HCT116 (cell line): ENCODE measurements around the gene FAM131C. TPM values are rescaled to one million over a fixed set of nuclear protein-coding genes. Genes with fewer than 3 reads are reported as not detected.
"Not testable (repeated sequence)": the region's sequence is repeated elsewhere in the genome, so short reads cannot be mapped to it uniquely, and the experiment has no call there.

ENCODE experiments used
- ATAC-seq: fragments of 200-7000 bp; cut with Tn5 transposase; 2 replicates; pipeline ENCODE4 v1.9.1; 2020; ENCODE audit warnings: mild to moderate bottlenecking, moderate library complexity
- BruUV-seq: library from RNA; stranded (reverse); fragments of 400-500 nt; replicated peaks from 2 replicates; lab custom pipeline; 2021; lab: Mats Ljungman, UMichigan
- CTCF ChIA-PET: fragments of 300-600 bp; sonication (Branson Sonifier 250); formaldehyde crosslinking; loops from one replicate; lab custom pipeline; 2021; ENCODE audit warnings: antibody characterized with exemption; lab: Charles Lee
- POLR2A ChIA-PET: fragments of 300-600, 350-600 bp; sonication (Branson Sonifier 250); formaldehyde crosslinking; loops from one replicate; lab custom pipeline; 2021; ENCODE audit warnings: antibody characterized with exemption; lab: Charles Lee
- RAD21 ChIA-PET, 2 experiments: fragments of 300-600 bp; sonication (Branson Sonifier 250); formaldehyde crosslinking; loops; one replicate each; lab custom pipeline; 2023; ENCODE audit warnings: low total read pairs in 2 of 2; ENCODE audit not compliant: uncharacterized antibody in 2 of 2, unreplicated experiment in 2 of 2, low non-redundant PET in 1 of 2; lab: Charles Lee
- DNase-seq: peaks from one replicate; pipeline ENCODE4 v3.0.0-alpha.2; 2010; ENCODE audit warnings: low read depth, low spot score
- H2AFZ ChIP-seq: fragments of 200-600 bp; shearing (Covaris generic), sonication (generic); 2 replicates; pipeline ENCODE4 v1.6.1; 2017; ENCODE audit warnings: low read depth, mixed run types, mixed read lengths, antibody characterized with exemption, low read length; ENCODE audit not compliant: poor library complexity, severe bottlenecking
- H3K27ac ChIP-seq: 2 replicates; pipeline ENCODE4 v1.5.1; 2012; ENCODE audit warnings: low read depth, low read length
- H3K27me3 ChIP-seq: fragments of 200-600 bp; sonication (generic); 2 replicates; pipeline ENCODE4 v1.6.1; 2016; ENCODE audit warnings: mixed run types, low read length, mixed read lengths; ENCODE audit not compliant: insufficient read depth
- H3K36me3 ChIP-seq, 2 experiments: fragments of 200-500 bp in 1 of 2; fragments of 200-600 bp in 1 of 2; sonication (Bioruptor generic) in 1 of 2; sonication (generic) in 1 of 2; 2 replicates each; pipeline versions ENCODE4 v1.5.1 to v1.6.1; 2014 to 2016; ENCODE audit warnings: low read length in 2 of 2, inconsistent platforms in 1 of 2, mixed read lengths in 1 of 2, mixed run types in 1 of 2; ENCODE audit not compliant: insufficient read depth in 2 of 2, control insufficient read depth in 1 of 2
- H3K4me1 ChIP-seq, 2 experiments: fragments of 200-600 bp in 1 of 2; sonication (generic) in 1 of 2; 2 replicates each; pipeline versions ENCODE4 v1.5.1 to v1.6.1; 2012 to 2017; ENCODE audit warnings: low read length in 2 of 2, inconsistent platforms in 1 of 2, mild to moderate bottlenecking in 1 of 2, mixed read lengths in 1 of 2, mixed run types in 1 of 2, moderate library complexity in 1 of 2; ENCODE audit not compliant: insufficient read depth in 2 of 2, control insufficient read depth in 1 of 2
- H3K4me2 ChIP-seq: fragments of 200-600 bp; sonication (generic); 2 replicates; pipeline ENCODE4 v1.6.1; 2017; ENCODE audit warnings: mixed run types, low read length, mixed read lengths
- H3K4me3 ChIP-seq, 2 experiments: fragments of 200-600 bp in 1 of 2; sonication (generic) in 1 of 2; replicated peaks in 1 of 2; 2 replicates each; pipeline ENCODE4 v1.5.1; 2011 to 2016; ENCODE audit warnings: low read length in 2 of 2, control low read depth in 1 of 2, low read depth in 1 of 2, mild to moderate bottlenecking in 1 of 2, mixed read lengths in 1 of 2, mixed run types in 1 of 2
- H3K79me2 ChIP-seq: fragments of 200-600 bp; sonication (generic); 2 replicates; pipeline ENCODE4 v1.6.1; 2017; ENCODE audit warnings: mild to moderate bottlenecking, mixed run types, low read length, moderate library complexity, mixed read lengths; ENCODE audit not compliant: insufficient read depth
- H3K9ac ChIP-seq: fragments of 200-600 bp; sonication (generic); 2 replicates; pipeline ENCODE4 v1.6.1; 2016; ENCODE audit warnings: low read length, mixed read lengths
- H3K9me2 ChIP-seq: fragments of 200-600 bp; sonication (generic), shearing (Covaris generic); 2 replicates; pipeline ENCODE4 v1.6.1; 2017; ENCODE audit warnings: mixed run types, mild to moderate bottlenecking, moderate library complexity; ENCODE audit not compliant: insufficient read depth
- H3K9me3 ChIP-seq, 2 experiments: fragments of 200-500 bp in 1 of 2; fragments of 200-600 bp in 1 of 2; sonication (Bioruptor generic) in 1 of 2; sonication (generic) in 1 of 2; 2 replicates each; pipeline ENCODE4 v1.6.1; 2014 to 2017; ENCODE audit warnings: low read length in 2 of 2, mixed read lengths in 2 of 2, inconsistent platforms in 1 of 2, low read depth in 1 of 2, mild to moderate bottlenecking in 1 of 2, mixed run types in 1 of 2, moderate library complexity in 1 of 2; ENCODE audit not compliant: control insufficient read depth in 1 of 2, insufficient read depth in 1 of 2
- H4K20me1 ChIP-seq: fragments of 200-600 bp; sonication (generic), shearing (Covaris generic); 2 replicates; pipeline ENCODE4 v1.6.1; 2017; ENCODE audit warnings: mixed run types, mild to moderate bottlenecking, moderate library complexity; ENCODE audit not compliant: insufficient read depth
- CTCF ChIP-seq, 3 experiments: fragments of 200-600 bp in 1 of 3; sonication (generic) in 1 of 3; IDR thresholded peaks in 2 of 3; conservative IDR thresholded peaks in 1 of 3; 2 replicates each; pipeline ENCODE4 v1.5.1; 2012 to 2017; ENCODE audit warnings: low read depth in 2 of 3, low read length in 2 of 3, antibody characterized with exemption in 1 of 3, borderline replicate concordance in 1 of 3, control low read depth in 1 of 3, mild to moderate bottlenecking in 1 of 3, mixed read lengths in 1 of 3, mixed run types in 1 of 3, moderate library complexity in 1 of 3; ENCODE audit not compliant: insufficient read depth in 1 of 3
- EGR1 ChIP-seq: IDR thresholded peaks from 2 replicates; pipeline ENCODE4 v1.6.1; 2012; ENCODE audit warnings: low read depth
- EZH2 ChIP-seq: fragments of 200-600 bp; sonication (generic); IDR thresholded peaks from 2 replicates; pipeline ENCODE4 v1.6.1; 2017; ENCODE audit warnings: antibody characterized with exemption, mixed run types
- FOSL1 ChIP-seq: IDR thresholded peaks from 2 replicates; pipeline ENCODE4 v1.6.1; 2012; ENCODE audit warnings: low read depth
- JUND ChIP-seq: IDR thresholded peaks from 2 replicates; pipeline ENCODE4 v1.6.1; 2012
- POLR2AphosphoS5 ChIP-seq: IDR thresholded peaks from 2 replicates; pipeline ENCODE4 v1.6.1; 2011; ENCODE audit warnings: mild to moderate bottlenecking, low read depth, low read length, moderate library complexity
- ZFX ChIP-seq: fragments of 450-650 bp; IDR thresholded peaks from 2 replicates; pipeline ENCODE4 v1.6.1; 2017
- ZNF274 ChIP-seq: fragments of 200-500 bp; sonication (Bioruptor generic); IDR thresholded peaks from 2 replicates; pipeline ENCODE4 v1.6.1; 2014; ENCODE audit warnings: mild to moderate bottlenecking, low read depth, low read length, inconsistent platforms
- intact Hi-C: fragments of 100-400 bp; cut with micrococcal nuclease; formaldehyde crosslinking; loops from 2 replicates; pipeline ENCODE4 v1.10.0; 2022
- total RNA-seq: library from RNA; stranded (reverse); gene quantifications from one replicate; pipeline ENCODE4 v1.2.1, GENCODE V29; 2021; ENCODE audit not compliant: unreplicated experiment

FAM131C gene
- total RNA-seq, 1 experiment from 2014 or later, result 11.6 TPM

- no peak for TF ChIP-seq CTCF (IDR thresholded peaks at IDR 0.05 in 2 of 3, conservative IDR thresholded peaks at IDR 0.05 in 1 of 3; ENCODE audit: borderline replicate concordance in 1 of 3, insufficient read depth in 1 of 3, low read depth in 2 of 3, low read length in 2 of 3)
- no peak for TF ChIP-seq JUND
- no peak for TF ChIP-seq ZNF274
- no peak for TF ChIP-seq FOSL1
- TF ChIP-seq EZH2, result no peak
- no peak for TF ChIP-seq ZFX
- TF ChIP-seq EGR1, result no peak
- TF ChIP-seq POLR2AphosphoS5, result no peak
These were observed 34.9 kb downstream of the FAM131C start (continued) for GRCh38 chr1:16038620-16038912.

- RAD21 ChIA-PET, result not testable (repeated sequence)
These were observed 37.0 kb downstream of the FAM131C start for GRCh38 chr1:16036461-16036860.

GRCh38 chr1:16033103-16033632, 40.3 kb downstream of the FAM131C start:
- peaks cover 3 to 12% of the 10 kb centered on the region in 2 experiments; a peak in 3 of 4 replicates for H3K4me1 ChIP-seq
- ATAC-seq, RAD21 ChIA-PET, H4K20me1 ChIP-seq, H3K79me2 ChIP-seq, H3K4me3 ChIP-seq, H3K27ac ChIP-seq, H3K36me3 ChIP-seq, BruUV-seq, DNase-seq, POLR2A ChIA-PET, CTCF ChIA-PET, H3K4me2 ChIP-seq, H3K9me2 ChIP-seq, H3K27me3 ChIP-seq, intact Hi-C loops, H2AFZ ChIP-seq, H3K9ac ChIP-seq, H3K9me3 ChIP-seq: not testable (repeated sequence)

More at GRCh38 chr1:16036461-16036860, 37.0 kb downstream of the FAM131C start:
- H4K20me1 ChIP-seq, H3K4me2 ChIP-seq, H2AFZ ChIP-seq, H3K9me3 ChIP-seq, H3K27ac ChIP-seq, H3K9me2 ChIP-seq, DNase-seq, H3K4me3 ChIP-seq, H3K9ac ChIP-seq, intact Hi-C loops, H3K36me3 ChIP-seq, H3K79me2 ChIP-seq, BruUV-seq, H3K27me3 ChIP-seq, ATAC-seq, CTCF ChIA-PET, POLR2A ChIA-PET: not testable (repeated sequence)
- peaks cover 4 to 19% of the 10 kb centered on the region in 2 experiments; a peak in 3 of 4 replicates for H3K4me1 ChIP-seq
